Lung (tissue), 12 donors: ENCODE data around the gene HMGXB3. TPM values are rescaled to one million over a fixed set of nuclear protein-coding genes. Genes with fewer than 3 reads are reported as not detected.

Source experiments
- ATAC-seq: fragments of 200-7000 bp; cut with Tn5 transposase; one replicate; pipeline ENCODE4 v1.9.1; 2020; ENCODE audit warnings: moderate number of reproducible peaks; ENCODE audit not compliant: insufficient read depth, low FRiP score
- DNase-seq, 3 donors: peaks; one replicate each; pipeline ENCODE4 v3.0.0-alpha.2; 2013 to 2017
- H3K27ac ChIP-seq, 2 donors: one replicate each; pipeline ENCODE4 v1.5.1; 2013; ENCODE audit warnings: mild to moderate bottlenecking in 2 of 2, moderate library complexity in 2 of 2, control low read depth in 1 of 2, inconsistent platforms in 1 of 2, low read depth in 1 of 2, low read length in 1 of 2
- H3K27me3 ChIP-seq, 3 donors: one replicate each; pipeline ENCODE4 v1.5.1; 2013; ENCODE audit warnings: low read length in 2 of 3; ENCODE audit not compliant: control insufficient read depth in 3 of 3, insufficient read depth in 3 of 3
- H3K36me3 ChIP-seq, 4 donors: one replicate each; pipeline ENCODE4 v1.5.1; 2013; ENCODE audit warnings: low read length in 4 of 4, mild to moderate bottlenecking in 1 of 4, moderate library complexity in 1 of 4; ENCODE audit not compliant: control insufficient read depth in 4 of 4, insufficient read depth in 4 of 4
- H3K4me1 ChIP-seq, 5 donors: one replicate each; pipeline ENCODE4 v1.5.1; 2013; ENCODE audit warnings: low read length in 5 of 5, mild to moderate bottlenecking in 2 of 5, moderate library complexity in 1 of 5; ENCODE audit not compliant: control insufficient read depth in 5 of 5, insufficient read depth in 5 of 5
- H3K4me3 ChIP-seq: one replicate; pipeline ENCODE4 v1.5.1; 2013; ENCODE audit warnings: mild to moderate bottlenecking, control low read depth, moderate library complexity
- H3K9ac ChIP-seq, 2 donors: one replicate each; pipeline ENCODE4 v1.5.1; 2013; ENCODE audit warnings: low read length in 2 of 2, control low read depth in 1 of 2; ENCODE audit not compliant: insufficient read depth in 1 of 2
- H3K9me3 ChIP-seq, 4 donors: one replicate each; pipeline ENCODE4 v1.5.1; 2013; ENCODE audit warnings: low read length in 3 of 4, mild to moderate bottlenecking in 1 of 4, moderate library complexity in 1 of 4; ENCODE audit not compliant: control insufficient read depth in 4 of 4, insufficient read depth in 3 of 4
- WGBS, 2 donors: extraction: QIAGEN DNeasy Blood & Tissue Kit; methylation state at CpG; one replicate each; pipeline ENCODE4 v1.1.7; 2013; 5-methylcytosine and 5-hydroxymethylcytosine counted together
- polyA plus RNA-seq, 2 donors: library from polyadenylated mRNA; stranded (reverse); fragments of 200-250 nt; gene quantifications; one replicate each; pipeline ENCODE4 v1.2.1, GENCODE V29; 2013
- total RNA-seq, 2 donors: library from RNA; depleted of rRNA in 1 of 2; stranded (reverse); fragments of >200 nt in 1 of 2; gene quantifications; one replicate each; pipeline ENCODE4 v1.2.1, GENCODE V29; 2014 to 2021
- TF ChIP-seq, protein P1 (sequence below): IDR thresholded peaks from 2 replicates; pipeline ENCODE4 v1.5.1; 2012; ENCODE audit warnings: mild to moderate bottlenecking; ENCODE audit errors: control extremely low read depth, extremely low read depth
- donor health status: control.
- donor health status: control.
- donor health status: Bipolar disorder and iron deficiency.
- donor health status: healthy.
- donor health status: DM: yes; HTN: yes; CAD: no.

HMGXB3 gene
- total and polyA plus RNA-seq, 4 donors, result 22.3 to 42.3 (median 30.8) TPM

GRCh38 chr5:150053713-150054392 lies 53.3 kb downstream of the HMGXB3 start:
- Histone ChIP-seq H3K4me1 (no peaks in the 10 kb centered on the region), H3K9ac (no peak overlapping the region), H3K27me3 (no peaks in the 10 kb centered on the region), H3K36me3 (peaks cover 16 to 64% (median 41%) of the 10 kb centered on the region in 4 donors), H3K27ac (no peak overlapping the region), H3K4me3 (no peak overlapping the region), H3K9me3 (peaks cover 0 to 2% (median 0%) of the 10 kb centered on the region in 4 donors)
- 91 to 92% methylated on average over 14 of the region's 14 CpGs for WGBS, 2 donors
- TF ChIP-seq, protein P1, sequence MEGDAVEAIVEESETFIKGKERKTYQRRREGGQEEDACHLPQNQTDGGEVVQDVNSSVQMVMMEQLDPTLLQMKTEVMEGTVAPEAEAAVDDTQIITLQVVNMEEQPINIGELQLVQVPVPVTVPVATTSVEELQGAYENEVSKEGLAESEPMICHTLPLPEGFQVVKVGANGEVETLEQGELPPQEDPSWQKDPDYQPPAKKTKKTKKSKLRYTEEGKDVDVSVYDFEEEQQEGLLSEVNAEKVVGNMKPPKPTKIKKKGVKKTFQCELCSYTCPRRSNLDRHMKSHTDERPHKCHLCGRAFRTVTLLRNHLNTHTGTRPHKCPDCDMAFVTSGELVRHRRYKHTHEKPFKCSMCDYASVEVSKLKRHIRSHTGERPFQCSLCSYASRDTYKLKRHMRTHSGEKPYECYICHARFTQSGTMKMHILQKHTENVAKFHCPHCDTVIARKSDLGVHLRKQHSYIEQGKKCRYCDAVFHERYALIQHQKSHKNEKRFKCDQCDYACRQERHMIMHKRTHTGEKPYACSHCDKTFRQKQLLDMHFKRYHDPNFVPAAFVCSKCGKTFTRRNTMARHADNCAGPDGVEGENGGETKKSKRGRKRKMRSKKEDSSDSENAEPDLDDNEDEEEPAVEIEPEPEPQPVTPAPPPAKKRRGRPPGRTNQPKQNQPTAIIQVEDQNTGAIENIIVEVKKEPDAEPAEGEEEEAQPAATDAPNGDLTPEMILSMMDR, result no peak
- DNase-seq (no peak), ATAC-seq (no peak)

GRCh38 chr5:150054569-150054968 lies 54.0 kb downstream of the HMGXB3 start:
- H3K9me3 ChIP-seq, result peaks cover 0 to 2% (median 0%) of the 10 kb centered on the region in 4 donors
- DNase-seq (no peak), ATAC-seq (no peak)
- no peak overlapping the region for H3K27ac ChIP-seq
- H3K27me3 ChIP-seq, result no peaks in the 10 kb centered on the region
- no peak overlapping the region for H3K4me3 ChIP-seq
- H3K36me3 ChIP-seq, result peaks cover 15 to 60% (median 39%) of the 10 kb centered on the region in 4 donors
- WGBS, 2 donors, result 98% methylated on average over 2 of the region's 2 CpGs
- TF ChIP-seq, protein P1, result no peak
- H3K9ac ChIP-seq, result no peak overlapping the region
- H3K4me1 ChIP-seq, result no peaks in the 10 kb centered on the region

DNA sequence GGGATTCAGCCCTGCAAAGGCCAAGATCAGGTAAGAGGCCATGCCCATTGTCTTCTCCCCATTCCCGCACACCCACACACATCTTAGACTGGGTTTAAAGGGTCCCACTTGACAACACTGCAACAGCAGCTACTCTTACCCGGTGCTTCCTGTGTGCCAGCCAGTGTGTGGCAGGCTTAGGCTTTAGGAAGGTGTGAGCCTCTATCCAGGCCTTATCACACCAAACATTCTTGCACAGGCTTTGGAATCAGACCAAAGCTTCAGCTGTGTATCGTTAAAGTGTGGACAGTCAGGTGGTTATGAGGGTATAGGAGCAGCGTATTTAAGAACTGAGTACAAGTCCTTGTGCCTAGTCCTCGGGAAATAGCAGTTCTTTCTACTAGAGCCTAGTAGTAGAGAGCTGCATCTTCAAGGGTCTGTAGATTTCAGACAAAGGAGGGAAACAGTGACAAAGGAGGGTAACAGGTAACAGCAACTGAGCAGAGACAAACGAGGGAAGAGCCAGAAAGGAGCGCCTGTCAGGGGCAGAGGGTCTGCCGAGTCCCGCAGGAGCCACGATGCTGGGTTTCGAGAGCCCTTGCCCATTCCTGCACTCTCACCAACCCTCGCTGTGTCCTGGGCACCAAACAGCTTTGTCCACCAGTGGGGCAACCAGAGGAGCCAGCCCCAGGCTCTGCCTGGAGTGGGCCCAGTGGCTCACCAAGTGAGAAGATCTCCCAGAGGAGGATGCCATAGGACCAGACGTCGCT lies 55.0 kb downstream of the HMGXB3 start:
- WGBS, 2 donors, result 82 to 84% methylated on average over 14 of the region's 14 CpGs
- H3K4me1 ChIP-seq, result no peaks in the 10 kb centered on the region
- H3K4me3 ChIP-seq, result no peak overlapping the region
- H3K9ac ChIP-seq, result no peak overlapping the region
- H3K27me3 ChIP-seq, result no peaks in the 10 kb centered on the region
- H3K27ac ChIP-seq, result no peak overlapping the region
- H3K9me3 ChIP-seq, result peaks cover 0 to 2% (median 0%) of the 10 kb centered on the region in 4 donors
- ATAC-seq, result no peak
- H3K36me3 ChIP-seq, result peaks cover 10 to 52% (median 31%) of the 10 kb centered on the region in 4 donors
- TF ChIP-seq, protein P1, result no peak
- DNase-seq, result no peak
